RPMI7951 (cell line): ENCODE data around the gene ERCC6L2. TPM values are rescaled to one million over a fixed set of nuclear protein-coding genes. Genes with fewer than 3 reads are reported as not detected.
A peak's percentile ranks its signal among the peaks of the same experiment; 100 is the strongest.

ENCODE experiments used
- DNase-seq: peaks from one replicate; pipeline ENCODE4 v3.0.0-alpha.2; 2012; ENCODE audit warnings: low read depth
- total RNA-seq: library from RNA; depleted of rRNA; stranded (reverse); fragments of >200 nt; shearing (Covaris generic); gene quantifications from 2 replicates; pipeline ENCODE4 v1.2.3, GENCODE V29; 2014

ERCC6L2 gene
- total RNA-seq, 1 experiment from 2014 or later: 34.0 TPM

DNA sequence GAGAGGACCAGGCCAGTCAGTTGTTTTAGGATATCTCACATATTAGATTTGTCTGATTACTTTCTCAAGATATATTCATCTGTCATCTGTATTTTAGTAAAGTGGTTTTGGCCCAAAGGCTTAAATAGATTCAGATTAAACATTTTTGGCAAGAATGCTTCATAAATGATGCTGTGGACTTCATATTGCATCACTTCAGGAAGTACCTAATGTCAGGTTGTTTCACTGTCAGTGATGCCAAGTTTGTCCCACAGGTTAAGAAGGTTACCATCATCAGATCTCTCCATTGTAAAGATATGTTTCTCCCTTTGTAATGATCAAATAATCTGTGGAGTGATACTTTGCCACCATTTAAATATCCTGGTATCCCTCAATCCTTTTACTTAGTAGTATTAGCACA, 37.3 kb downstream of the ERCC6L2 start:
- no peak for DNase-seq

DNA sequence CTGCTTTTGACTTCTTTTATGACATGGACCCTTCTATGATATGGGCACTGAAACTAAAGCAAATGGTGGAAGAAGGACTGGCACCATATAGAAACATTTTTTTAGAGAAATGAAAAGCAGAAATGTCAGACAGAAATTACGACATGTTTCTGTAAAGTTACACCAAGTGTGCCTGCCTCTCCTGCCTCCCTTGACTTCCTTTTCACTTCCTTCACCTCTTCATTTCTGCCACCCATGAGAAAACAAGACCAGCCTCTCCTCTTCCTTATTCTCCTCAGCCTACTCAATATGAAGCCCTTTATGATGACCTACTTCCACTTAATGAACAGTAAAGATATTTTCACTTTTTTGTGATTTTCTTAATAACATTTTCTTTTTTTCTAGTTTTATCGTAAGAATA, 44.5 kb downstream of the ERCC6L2 start:
- no peak for DNase-seq

- no peak for DNase-seq
These were observed 48.3 kb downstream of the ERCC6L2 start for GRCh38 chr9:95923794-95924193.

DNA sequence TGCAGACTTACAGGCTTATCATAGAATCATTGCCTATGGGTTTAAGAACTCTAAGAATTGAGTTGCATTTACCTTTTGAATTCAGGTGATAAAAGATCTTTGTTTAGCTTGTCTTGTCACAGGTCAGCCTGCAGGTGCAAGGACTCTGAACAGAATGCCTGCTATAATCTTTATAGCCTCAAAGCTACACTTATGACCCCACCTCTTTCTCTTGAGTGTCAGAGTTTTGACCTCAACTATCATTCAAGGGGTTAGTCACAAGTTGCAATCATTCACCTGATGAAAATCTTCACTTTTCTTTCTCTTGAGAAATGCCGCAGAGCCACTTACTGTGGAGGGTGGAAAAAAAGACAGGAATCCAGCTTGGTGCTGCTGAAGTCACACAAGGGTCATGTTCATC, 49.5 kb downstream of the ERCC6L2 start:
- DNase-seq: no peak

DNA sequence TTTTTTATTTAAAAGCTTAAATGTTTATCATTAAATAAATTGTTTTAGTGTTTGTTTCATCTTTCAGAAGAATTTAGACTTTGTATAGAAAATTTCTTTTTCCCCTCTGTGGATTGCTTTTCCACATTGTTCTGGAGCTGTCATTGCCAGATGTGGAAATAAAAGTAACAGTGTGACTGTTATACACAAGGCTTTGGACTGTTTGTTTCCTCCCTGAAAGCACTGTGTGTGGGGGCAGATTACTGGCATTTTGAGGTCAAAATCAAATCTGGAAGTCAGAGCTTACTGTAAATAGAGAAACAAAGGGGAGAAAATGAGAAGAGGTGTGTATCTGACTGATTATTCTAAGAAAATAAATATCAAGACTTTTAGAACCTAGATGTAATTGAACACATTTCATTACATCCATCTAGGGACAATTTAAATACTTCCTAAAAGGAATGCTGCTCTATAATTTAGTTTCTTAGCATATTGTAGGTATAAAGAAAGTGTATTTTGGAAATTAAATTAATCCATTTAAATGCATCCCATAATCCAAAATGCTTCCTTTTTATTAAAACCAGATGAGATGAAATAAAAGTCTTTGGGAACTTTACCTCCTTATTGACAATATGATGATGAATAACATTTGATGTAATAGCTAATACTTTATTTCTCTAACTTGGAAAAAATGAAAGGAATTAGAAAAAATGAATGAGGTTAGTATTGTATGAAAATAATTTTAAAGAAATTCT, 51.9 kb downstream of the ERCC6L2 start:
- DNase-seq: no peak

DNA sequence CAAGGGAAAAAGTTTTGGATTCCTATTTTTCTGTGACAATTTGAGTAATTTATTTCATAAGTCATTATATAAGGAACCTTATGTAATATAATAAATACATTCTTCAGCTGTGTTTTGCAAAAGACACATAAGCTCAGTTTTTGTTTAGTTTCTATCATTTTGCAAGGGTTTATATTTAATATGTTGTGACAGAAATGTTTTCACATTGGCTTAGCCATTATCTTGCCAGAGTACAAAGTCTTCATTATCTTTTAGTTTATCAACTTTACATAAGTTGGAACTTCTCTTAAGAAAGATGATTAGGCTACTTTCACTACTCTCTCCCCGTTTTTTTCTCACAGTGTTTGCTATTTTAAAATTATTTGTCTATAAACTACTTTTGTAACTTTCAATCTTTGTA, 54.8 kb downstream of the ERCC6L2 start:
- DNase-seq: no peak

GRCh38 chr9:95935861-95936578, 60.5 kb downstream of the ERCC6L2 start:
- DNase-seq: no peak

GRCh38 chr9:95936579-95937075, 61.1 kb downstream of the ERCC6L2 start:
- DNase-seq: peak; percentile 0

DNA sequence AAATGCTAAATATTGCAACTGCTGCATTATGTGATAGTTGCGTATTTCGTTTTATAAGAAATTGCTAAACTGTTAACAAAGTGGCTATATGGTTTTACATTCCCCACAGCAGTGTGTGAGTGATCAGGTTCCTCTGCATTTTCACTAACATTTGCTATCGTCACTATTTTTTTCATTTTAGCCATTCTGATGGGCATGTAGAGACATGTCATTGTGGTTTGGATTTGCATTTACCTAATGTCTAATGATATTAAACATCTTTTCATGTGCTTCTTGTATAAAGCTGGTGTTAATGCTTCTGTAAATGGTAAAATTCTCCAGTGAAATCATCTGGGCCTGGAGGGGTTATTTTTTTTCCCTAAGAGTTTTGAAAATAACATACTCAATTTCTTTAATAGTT, 61.6 kb downstream of the ERCC6L2 start:
- DNase-seq: no peak

DNA sequence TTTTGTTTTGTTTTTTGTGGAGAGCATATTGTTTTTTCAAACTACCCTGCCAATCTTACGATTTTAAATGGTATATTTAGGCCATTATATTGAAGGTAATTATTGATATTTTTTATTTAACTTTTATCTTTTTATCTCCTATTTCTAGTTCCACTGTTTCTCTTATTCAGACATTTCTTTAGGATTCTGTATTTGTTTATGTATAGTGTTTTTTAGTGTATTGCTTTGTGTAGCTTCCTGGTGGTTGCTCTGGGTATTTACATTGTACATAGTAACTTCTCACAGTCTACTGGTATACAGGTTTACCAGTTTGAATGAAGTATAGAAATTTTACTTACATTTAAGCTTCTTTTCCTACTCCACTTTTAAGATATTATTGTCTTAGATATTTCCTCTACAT, 63.2 kb downstream of the ERCC6L2 start:
- peak; percentile 9 for DNase-seq

DNA sequence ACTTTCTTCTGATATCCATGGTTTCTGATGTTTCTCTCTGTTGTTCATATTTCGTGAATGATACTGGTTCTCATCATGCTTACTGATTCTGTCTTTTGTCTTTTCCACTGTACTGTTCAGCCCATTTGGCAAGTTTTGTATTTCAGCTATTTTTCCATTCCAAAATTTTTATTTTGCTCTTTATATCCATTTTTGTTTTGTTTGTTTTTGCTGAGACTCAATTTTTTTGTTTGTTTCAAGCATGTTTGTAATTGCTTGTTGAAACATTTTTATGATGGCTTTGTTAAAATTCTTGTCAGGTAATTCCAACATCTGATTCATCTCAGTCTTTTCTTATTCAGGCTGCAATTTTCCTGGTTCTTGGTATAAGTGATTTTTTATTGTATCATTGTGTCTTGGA, 64.0 kb downstream of the ERCC6L2 start:
- DNase-seq: no peak

DNA sequence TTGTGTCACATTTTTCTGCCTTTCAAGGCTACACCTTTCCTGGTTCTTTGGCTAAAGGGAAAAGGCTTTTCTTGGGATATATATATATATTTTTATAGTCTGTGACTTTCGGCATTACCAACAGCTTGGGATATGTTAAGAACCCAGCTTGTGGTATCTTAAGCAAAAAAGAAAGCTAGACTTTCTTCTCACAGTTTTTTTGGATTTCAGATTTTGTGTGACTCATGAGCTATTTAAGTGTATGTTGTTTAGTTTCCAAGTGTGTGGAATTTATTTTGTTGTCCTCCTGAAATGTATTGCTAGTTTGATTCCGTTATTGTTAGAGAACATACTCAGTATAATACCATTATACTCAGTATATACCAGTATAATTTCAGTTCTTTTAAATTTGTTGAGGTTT, 64.8 kb downstream of the ERCC6L2 start:
- DNase-seq: no peak

GRCh38 chr9:95942016-95942415, 66.5 kb downstream of the ERCC6L2 start:
- no peak for DNase-seq

DNA sequence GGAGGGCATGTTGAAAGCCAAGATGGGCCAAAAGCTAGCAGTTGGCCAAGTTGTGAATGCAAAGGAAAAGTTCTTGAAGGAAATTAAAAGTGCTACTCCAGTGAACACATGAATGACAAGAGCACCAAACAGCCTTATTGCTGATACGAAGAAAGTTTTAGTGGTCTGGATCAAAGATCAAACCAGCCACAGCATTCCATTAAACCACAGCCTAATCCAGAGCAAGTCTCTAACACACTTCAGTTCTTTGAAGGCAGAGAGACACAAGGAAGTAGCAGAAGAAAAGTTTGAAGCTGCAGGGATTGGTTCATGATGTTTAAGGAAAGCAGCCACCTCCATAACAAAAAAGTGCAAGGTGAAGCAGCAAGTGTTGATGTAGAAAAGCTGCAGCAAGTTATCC, 71.6 kb downstream of the ERCC6L2 start:
- DNase-seq: peak; percentile 35

DNA sequence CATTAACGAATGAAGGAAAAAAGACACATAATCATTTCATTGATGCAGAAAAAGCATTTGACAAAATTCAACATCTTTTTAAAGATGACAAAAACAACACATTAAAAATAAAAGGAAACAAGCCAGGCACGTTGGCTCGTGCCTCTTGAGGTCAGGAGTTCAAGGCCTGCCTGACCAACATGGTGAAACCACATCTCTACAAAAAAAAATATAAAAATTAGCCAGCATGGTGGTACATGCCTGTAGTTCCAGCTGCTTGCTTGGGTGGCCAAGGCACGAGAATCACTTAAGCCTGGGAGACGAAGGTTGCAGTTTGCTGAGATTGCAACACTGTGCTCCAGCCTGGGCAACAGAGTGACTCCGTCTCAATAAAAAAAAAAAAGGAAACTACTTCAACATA, 77.0 kb downstream of the ERCC6L2 start:
- DNase-seq: no peak

DNA sequence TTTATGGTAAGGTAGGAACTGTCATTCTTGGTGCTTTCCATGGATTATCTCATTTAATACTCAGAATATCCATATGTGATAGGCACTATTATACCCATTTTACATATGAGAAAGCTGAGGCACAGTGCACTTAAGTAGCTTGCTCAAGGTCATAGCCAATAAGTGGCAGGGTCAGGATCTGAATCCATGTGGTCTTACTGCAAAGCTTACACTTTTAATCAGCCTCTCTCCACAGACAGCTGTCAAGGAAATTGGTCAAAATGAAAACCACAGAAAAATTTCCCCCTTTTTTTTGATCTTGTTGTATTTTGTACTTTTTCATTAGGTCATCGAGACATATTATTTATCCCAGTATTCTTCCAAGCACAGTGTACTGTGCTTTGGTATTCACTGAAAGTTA, 78.5 kb downstream of the ERCC6L2 start:
- DNase-seq: no peak

DNA sequence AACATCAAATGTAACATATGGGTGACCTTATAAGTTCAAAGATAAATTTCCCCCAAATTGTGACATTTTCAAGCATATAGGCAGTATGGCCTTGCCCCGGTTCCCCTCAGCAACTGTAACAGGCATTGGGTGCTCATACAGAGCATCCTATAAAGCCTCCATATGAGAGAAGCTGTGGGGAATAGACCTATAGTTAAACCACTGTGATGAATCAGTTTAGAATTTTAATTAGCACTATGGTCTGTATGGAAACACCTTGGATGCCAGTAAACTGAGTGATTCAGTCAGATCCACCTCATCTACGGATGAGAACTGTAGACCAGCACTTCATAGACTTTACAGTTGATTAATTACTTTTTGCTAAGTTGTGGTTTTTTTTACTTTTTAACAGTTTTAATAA, 79.4 kb downstream of the ERCC6L2 start:
- no peak for DNase-seq

DNA sequence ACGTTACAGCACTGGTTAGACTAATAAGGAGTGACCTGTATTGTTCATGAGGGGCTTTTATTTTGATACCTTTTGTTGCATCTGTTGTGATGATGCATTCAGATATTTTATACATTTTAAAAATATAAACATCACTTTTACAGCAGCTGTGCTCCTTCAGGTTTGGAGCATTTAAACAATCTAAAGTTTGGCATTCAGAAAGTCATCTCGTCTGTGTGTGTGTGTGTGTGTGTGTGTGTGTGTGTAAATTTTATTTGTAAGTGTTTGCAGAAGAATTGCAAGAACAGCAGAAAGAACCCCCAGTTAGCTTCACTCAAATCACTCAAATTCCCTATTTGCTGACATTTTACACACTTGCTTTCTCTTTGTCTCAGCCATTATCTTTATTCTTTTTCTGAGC, 87.4 kb downstream of the ERCC6L2 start:
- no peak for DNase-seq

- DNase-seq: no peak
These were observed 88.2 kb downstream of the ERCC6L2 start for GRCh38 chr9:95963659-95964058.

DNA sequence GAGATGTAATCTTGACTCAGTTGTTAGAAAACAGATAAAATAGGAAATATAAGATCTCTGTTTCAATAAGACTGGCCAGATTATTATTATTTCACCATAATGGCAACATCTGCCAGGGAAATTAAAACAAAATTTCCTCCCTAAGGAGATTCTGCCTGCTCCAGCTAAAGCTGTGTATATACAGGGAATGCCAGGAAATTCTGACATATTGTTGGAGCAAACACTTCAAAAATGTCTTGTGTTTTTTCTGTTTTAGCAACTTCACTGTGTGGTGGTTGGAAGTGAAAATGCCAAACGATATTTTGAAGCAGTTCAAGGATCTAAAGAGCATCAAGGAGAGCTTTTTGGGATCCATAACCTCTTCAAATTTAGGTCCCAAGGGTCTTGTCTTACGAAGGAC, 90.8 kb downstream of the ERCC6L2 start:
- DNase-seq: no peak

DNA sequence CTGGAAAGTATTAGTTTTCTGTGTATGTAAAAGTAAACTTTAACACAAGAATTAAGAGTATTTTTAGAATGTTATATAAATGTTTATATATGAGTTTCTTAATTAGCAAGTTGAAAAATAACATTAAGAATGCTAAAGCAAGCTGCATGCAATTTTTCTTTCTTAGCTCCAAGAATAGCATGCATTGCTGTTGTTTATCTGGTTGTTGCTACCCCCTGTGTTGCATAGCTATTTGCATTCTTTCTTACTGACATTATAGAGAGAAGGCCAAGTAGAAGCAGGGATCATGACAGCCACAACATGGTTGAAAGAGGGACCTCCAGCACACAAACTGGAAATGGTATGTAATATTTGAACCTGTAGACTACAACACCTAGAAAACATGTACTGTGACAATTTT, 94.8 kb downstream of the ERCC6L2 start:
- DNase-seq: no peak

DNA sequence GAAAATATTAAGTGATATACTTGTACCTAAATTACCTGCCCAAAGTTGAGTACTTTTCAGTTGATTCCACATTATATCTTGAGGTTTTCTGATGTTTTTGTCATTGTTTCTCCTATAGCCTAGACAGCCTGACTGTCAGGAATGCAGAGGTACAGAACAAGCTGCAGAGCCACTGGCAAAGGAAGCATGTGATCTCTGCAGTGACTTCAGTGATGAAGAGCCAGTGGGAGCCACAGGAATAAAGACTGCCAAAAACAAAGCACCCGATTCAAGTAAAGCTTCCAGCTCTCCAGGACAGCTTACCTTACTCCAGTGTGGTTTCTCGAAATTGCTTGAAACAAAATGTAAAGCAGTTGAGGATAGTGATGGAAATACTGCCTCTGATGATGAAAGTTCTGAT, 96.3 kb downstream of the ERCC6L2 start:
- DNase-seq: no peak

DNA sequence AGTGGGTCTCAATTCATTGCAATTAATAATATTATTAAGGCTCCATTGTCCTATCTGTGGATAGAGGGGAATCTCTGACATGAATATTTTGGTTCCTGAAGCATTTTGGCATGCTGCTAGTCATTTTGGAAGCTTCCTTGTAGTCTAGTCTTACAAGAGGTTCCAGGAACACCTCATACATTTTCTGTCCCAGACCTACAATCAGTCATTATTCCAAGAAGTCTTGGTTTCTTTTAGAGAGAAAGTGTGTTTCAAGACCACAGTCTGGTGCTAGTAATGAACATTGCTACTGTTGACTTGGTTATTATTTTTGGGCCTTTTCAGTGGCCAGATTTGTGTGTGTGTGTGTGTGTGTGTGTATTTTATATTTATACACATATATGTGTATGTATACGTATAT, 98.9 kb downstream of the ERCC6L2 start:
- DNase-seq: no peak
